Adipose tissue (tissue), 3 donors: ENCODE measurements around the gene ASB12. TPM values are rescaled to one million over a fixed set of nuclear protein-coding genes. Genes with fewer than 3 reads are reported as not detected.

ENCODE experiments used
- H3K27ac ChIP-seq: one replicate; pipeline ENCODE4 v1.5.1; 2013; ENCODE audit warnings: low read depth, low read length
- WGBS, 3 donors: extraction: QIAGEN DNeasy Blood & Tissue Kit; methylation state at CpG; one replicate each; pipeline ENCODE4 v1.1.7; 2013; 5-methylcytosine and 5-hydroxymethylcytosine counted together
- polyA plus RNA-seq, 3 donors: library from polyadenylated mRNA; stranded (reverse); fragments of 200-250 nt; gene quantifications; one replicate each; pipeline ENCODE4 v1.2.3, GENCODE V29; 2013
- donor health status: healthy with polysubstance abuse.
- donor health status: Bipolar disorder and iron deficiency.
- donor health status: healthy.

Gene ASB12
- polyA plus RNA-seq, 3 donors, result 0.05 to 0.12 TPM; not detected in 1

DNA sequence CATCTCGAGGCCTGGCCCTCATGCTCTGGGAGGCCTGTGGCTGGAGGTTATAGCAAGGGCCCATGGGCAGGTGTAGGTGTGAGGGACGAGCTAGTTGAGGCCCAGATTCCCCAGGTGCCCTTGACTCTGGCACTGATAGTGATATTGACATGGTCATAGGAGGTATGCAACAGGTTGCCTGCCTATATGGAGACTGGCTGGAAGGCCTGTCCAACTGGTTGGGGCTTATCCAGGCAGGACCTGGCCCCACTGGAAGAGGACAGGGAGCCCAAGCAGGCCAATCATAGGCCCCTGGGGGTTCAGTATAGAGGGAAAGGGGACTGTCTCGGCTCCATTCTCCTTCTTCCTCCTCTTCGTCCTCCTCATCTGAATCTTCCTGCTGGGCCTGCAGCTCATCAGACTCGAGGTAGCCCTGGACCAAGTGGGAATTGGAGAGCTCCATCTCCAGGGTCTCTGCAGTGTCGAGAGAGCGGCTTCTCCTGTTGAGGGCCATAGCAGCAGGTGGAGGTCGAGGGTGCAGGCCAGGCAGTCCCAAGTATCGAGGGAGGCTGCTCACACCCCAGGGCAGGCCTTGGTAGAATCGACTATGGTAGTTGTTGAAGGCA is 40.2 kb downstream of the ASB12 start:
- 73 to 96% (median 94%) methylated on average over 5 to 10 of the region's 10 CpGs for WGBS, 3 donors

GRCh38 chrX:64188901-64189300 is 41.5 kb downstream of the ASB12 start:
- H3K27ac ChIP-seq, result no peak overlapping the region
- 86 to 100% (median 98%) methylated on average over 3 of the region's 3 CpGs for WGBS, 3 donors

More for the DNA sequence above, 40.2 kb downstream of the ASB12 start:
- no peak overlapping the region for H3K27ac ChIP-seq

GRCh38 chrX:64187762-64188150 is 42.7 kb downstream of the ASB12 start:
- no peak overlapping the region for H3K27ac ChIP-seq

- WGBS, 3 donors, result 71 to 100% (median 95%) methylated on average over 1 of the region's 1 CpG
- no peak overlapping the region for H3K27ac ChIP-seq
These were observed 43.2 kb downstream of the ASB12 start for GRCh38 chrX:64186974-64187761.

DNA sequence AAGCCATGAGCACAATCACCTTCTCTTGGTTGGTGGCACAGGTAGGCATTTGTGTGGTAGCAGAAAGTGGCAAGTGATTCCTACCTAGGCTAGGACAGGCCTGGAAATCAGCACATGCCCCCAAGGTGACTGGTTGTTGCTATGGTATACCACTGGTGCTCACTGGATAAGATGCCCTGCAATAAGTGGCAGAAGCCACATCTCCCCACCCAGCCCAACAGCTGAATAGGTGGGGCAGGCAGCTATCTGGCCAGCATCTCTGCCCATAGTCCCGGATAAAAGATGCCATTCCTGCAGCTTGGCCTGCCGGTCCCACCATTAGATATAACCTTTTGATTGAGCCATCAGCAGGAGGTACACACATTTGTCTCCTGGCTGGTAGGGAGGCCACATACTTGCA is 46.0 kb downstream of the ASB12 start:
- 73 to 91% (median 78%) methylated on average over 2 of the region's 2 CpGs for WGBS, 3 donors
- H3K27ac ChIP-seq, result no peak overlapping the region

GRCh38 chrX:64182208-64182607 is 48.2 kb downstream of the ASB12 start:
- no peak overlapping the region for H3K27ac ChIP-seq
- 82 to 90% (median 83%) methylated on average over 2 of the region's 2 CpGs for WGBS, 3 donors

- no peak overlapping the region for H3K27ac ChIP-seq
These were observed 53.5 kb downstream of the ASB12 start for GRCh38 chrX:64176876-64177275.

Other genes with a start within 250 kb of the ASB12 start
- gene AMER1, start 24.9 kb downstream of the ASB12 start, polyA plus RNA-seq, result 1 to 10 TPM; 1.0 to 1.8 (median 1.1) TPM
- gene MTMR8, start 164.8 kb upstream of the ASB12 start, polyA plus RNA-seq, result under 1 TPM; 0.28 to 0.90 (median 0.40) TPM